Muscle of leg (tissue), 11 donors: ENCODE measurements around the gene EPS8L1. TPM values are rescaled to one million over a fixed set of nuclear protein-coding genes. Genes with fewer than 3 reads are reported as not detected.

Experiments used
- DNase-seq: peaks from one replicate; pipeline ENCODE4 v3.0.0; 2013
- H3K27ac ChIP-seq: one replicate; pipeline ENCODE4 v1.5.1; 2013; ENCODE audit warnings: mild to moderate bottlenecking, low read length, control low read depth
- H3K27me3 ChIP-seq: one replicate; pipeline ENCODE4 v1.6.1; 2013; ENCODE audit warnings: low read length; ENCODE audit not compliant: control insufficient read depth, insufficient read depth
- H3K36me3 ChIP-seq: one replicate; pipeline ENCODE4 v1.6.1; 2013; ENCODE audit warnings: low read length; ENCODE audit not compliant: control insufficient read depth, insufficient read depth
- H3K4me1 ChIP-seq: one replicate; pipeline ENCODE4 v1.6.1; 2013; ENCODE audit warnings: low read length; ENCODE audit not compliant: control insufficient read depth, insufficient read depth
- H3K4me3 ChIP-seq: one replicate; pipeline ENCODE4 v1.5.1; 2013; ENCODE audit warnings: low read length, control low read depth
- H3K9me3 ChIP-seq: replicated peaks from 2 replicates; pipeline ENCODE4 v1.6.1; 2013; ENCODE audit warnings: low read depth, low read length; ENCODE audit not compliant: control insufficient read depth
- WGBS: methylation state at CpG from one replicate; pipeline ENCODE4 v1.1.5; 2013; ENCODE audit warnings: missing lambda C conversion rate; ENCODE audit not compliant: insufficient coverage; 5-methylcytosine and 5-hydroxymethylcytosine counted together
- polyA plus RNA-seq, 8 donors: library from polyadenylated mRNA; unstranded; fragments of 120-200 nt; gene quantifications; one replicate each; pipeline versions ENCODE4 v1.2.1 to v1.2.3, GENCODE V29; 2013; ENCODE audit warnings: inconsistent platforms in 1 of 8, low replicate concordance in 1 of 8; ENCODE audit not compliant: insufficient read length in 8 of 8, insufficient read depth in 1 of 8
- total RNA-seq: library from RNA; stranded (reverse); fragments of 120-200 nt; gene quantifications from one replicate; pipeline ENCODE4 v1.2.4, GENCODE V29; 2013

Gene EPS8L1
- total and polyA plus RNA-seq, 9 donors: 2.0 to 8.4 (median 3.3) TPM

DNA sequence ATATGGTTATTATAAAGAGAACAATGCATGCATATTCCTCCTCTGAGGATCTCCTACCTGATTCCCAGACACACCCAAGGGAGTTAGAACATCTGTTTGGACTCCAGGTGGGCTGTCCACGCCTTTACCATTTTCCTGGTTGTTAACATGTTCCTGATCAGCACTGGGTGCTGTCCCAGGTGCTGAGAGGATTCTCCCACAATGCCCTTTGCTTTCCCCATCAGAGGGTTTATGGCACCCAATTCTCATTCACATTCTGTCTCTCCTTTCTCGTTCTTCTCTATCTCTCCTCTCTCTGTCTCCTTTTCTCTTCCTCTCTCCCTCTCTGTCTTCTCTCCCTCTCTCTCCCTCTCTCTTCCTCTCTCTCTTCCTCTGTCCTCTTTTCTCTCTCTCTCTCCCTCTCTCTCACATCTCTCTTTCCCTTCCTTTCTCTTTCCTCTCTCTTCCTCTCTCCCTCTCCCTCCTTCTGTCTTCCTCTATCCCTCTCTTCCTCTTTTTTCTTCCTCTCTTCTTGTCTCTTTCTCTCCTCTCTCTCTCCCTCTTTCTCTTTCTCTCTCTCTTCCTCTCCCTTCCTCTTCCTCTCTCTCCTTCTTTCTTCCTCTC, 9.5 kb upstream of the EPS8L1 start:
- H3K27ac ChIP-seq: no peak overlapping the region
- 14% methylated on average over 2 of the region's 2 CpGs for WGBS
- peaks cover 42% of the 10 kb centered on the region for H3K27me3 ChIP-seq
- no peaks in the 10 kb centered on the region for H3K36me3 ChIP-seq
- no peak overlapping the region for H3K4me3 ChIP-seq
- peaks cover 2% of the 10 kb centered on the region for H3K9me3 ChIP-seq
- H3K4me1 ChIP-seq: peaks cover 16% of the 10 kb centered on the region
- no peak for DNase-seq

GRCh38 chr19:55067869-55068268, 7.8 kb upstream of the EPS8L1 start:
- H3K27ac ChIP-seq: no peak overlapping the region
- H3K36me3 ChIP-seq: no peaks in the 10 kb centered on the region
- DNase-seq: no peak
- 0% methylated on average over 1 of the region's 3 CpGs for WGBS
- no peak overlapping the region for H3K4me3 ChIP-seq
- peaks cover 2% of the 10 kb centered on the region for H3K9me3 ChIP-seq
- H3K27me3 ChIP-seq: peaks cover 46% of the 10 kb centered on the region
- H3K4me1 ChIP-seq: peaks cover 18% of the 10 kb centered on the region

DNA sequence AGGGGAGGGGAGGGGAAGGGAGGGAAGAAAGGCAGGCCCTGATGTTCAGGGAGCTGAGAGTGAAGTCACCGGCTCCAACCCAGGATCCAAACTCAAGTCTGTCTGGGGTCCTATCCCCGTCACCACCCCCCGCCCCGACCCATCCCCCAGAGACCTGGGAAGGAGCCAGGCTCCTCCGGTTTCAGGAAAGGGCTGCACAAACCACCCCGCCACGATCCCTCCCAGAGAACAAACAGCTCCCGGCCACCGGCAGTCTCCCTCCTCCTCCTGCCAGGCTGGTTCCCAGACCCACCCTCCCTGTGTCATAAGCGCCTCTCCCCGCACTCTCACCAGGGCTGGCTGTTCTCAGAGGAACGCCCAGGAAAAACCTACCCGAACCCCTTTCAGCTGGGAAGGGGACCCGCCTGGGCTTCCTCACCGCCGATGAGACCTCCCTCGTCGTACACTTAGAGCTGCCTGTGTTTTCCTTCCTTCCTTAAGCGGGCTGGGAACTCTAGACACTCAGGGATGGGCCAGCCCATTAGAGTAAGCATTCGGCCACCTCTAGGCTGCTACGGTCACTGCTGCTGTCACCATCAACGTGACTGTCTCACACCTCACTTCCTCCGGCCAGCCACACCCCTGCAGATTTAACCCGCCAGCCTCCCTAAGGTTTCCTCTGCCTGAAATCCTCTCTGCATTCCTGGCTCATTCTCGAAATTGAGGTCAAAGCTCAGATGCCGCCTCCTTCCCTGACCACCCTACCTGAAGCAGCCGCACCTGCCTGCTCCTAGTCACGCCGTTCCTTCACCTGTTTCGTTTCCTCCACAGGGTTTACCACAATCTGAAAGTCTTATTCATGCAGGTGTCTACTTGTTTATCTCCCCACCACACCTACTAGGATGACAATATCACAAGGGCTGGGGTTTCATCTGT, 6.5 kb upstream of the EPS8L1 start:
- Histone ChIP-seq H3K27ac (no peak overlapping the region), H3K27me3 (peaks cover 47% of the 10 kb centered on the region), H3K4me3 (peak overlapping the region; percentile 8), H3K4me1 (peaks cover 18% of the 10 kb centered on the region), H3K36me3 (no peaks in the 10 kb centered on the region), H3K9me3 (peaks cover 2% of the 10 kb centered on the region)
- DNase-seq: no peak
- WGBS: 6% methylated on average over 26 of the region's 30 CpGs

GRCh38 chr19:55069865-55070197, 5.8 kb upstream of the EPS8L1 start:
- Histone ChIP-seq H3K4me1 (peaks cover 18% of the 10 kb centered on the region), H3K36me3 (no peaks in the 10 kb centered on the region), H3K27me3 (peaks cover 48% of the 10 kb centered on the region), H3K9me3 (peaks cover 2% of the 10 kb centered on the region), H3K4me3 (no peak overlapping the region), H3K27ac (no peak overlapping the region)
- DNase-seq: no peak
- WGBS: no CpG with 5 or more reads among the region's 2 CpGs

DNA sequence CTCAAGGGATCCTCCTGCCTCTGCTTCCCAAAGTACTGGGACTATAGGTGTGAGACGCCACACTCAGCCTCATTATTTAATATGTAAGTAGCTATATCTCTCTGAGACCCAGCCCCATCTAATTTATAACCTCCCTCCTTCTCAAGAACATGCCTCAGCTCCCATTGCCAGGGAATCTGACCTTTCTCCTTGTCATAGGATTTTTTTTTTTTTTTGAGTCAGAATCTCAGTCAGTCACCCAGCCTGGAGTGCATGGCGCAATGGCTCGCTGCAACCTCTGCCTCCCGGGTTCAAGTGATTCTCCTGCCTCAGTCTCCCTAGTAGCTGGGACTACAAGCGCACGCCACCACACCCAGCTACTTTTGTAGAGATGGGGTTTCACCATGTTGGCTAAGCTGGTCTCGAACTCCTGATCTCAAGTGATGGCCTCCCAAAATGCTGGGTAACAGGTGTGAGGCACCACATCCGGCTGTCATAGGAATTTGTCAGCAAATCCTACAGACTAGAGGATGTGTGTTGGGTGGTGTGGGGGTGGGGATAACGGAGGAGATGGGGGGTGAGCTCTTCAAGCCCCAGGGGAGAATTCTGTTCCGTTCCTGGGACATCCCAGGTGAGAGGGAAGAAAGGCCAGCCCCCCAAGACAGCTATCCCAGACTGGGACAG, 5.1 kb upstream of the EPS8L1 start:
- no peaks in the 10 kb centered on the region for H3K36me3 ChIP-seq
- peaks cover 2% of the 10 kb centered on the region for H3K9me3 ChIP-seq
- no peak overlapping the region for H3K4me3 ChIP-seq
- peaks cover 18% of the 10 kb centered on the region for H3K4me1 ChIP-seq
- no peak overlapping the region for H3K27ac ChIP-seq
- H3K27me3 ChIP-seq: peaks cover 48% of the 10 kb centered on the region
- no peak for DNase-seq
- 85% methylated on average over 6 of the region's 10 CpGs for WGBS

DNA sequence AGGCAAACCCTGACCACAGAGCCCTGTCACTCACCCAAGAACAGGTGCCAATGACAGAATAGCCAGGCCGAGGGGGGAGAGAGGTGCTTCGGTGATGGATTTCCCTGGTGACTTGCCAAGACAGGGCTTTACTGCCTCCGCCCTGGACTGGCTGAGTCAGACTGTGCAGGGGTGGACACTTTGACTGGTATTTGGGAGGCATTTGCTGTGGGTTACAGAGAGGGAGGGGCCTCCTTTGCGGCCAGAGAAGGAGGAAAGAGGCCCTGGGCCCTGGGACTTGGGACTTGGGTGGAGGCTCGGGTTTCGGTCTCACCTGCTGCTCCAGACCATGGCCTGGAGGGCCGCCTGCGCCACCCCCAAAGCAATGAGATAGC, 4.6 kb upstream of the EPS8L1 start:
- WGBS: 27% methylated on average over 7 of the region's 8 CpGs
- H3K27ac ChIP-seq: peak overlapping the region; percentile 20
- peaks cover 18% of the 10 kb centered on the region for H3K4me1 ChIP-seq
- H3K9me3 ChIP-seq: peaks cover 2% of the 10 kb centered on the region
- no peaks in the 10 kb centered on the region for H3K36me3 ChIP-seq
- peaks cover 48% of the 10 kb centered on the region for H3K27me3 ChIP-seq
- DNase-seq: peak; percentile 74
- no peak overlapping the region for H3K4me3 ChIP-seq

DNA sequence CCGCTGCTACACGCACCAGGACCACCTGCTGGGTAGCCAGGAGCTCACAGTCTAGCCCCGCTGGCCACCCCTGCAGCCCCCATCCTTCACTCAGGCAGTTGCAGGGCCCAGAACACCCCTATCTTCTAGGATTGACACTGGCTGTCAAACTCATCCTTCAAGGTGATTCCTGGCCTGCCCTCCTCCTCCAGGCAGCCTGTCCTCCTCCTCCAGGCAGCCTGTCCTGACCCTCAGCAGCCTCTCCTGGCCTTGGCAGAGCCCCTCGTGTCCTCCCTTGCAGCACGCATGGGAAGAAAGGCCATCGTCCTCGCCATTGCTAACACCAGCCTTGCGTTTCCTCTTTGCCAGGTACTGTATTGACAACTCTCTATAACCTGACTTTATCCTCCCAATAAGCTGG, 3.8 kb upstream of the EPS8L1 start:
- Histone ChIP-seq H3K27ac (no peak overlapping the region), H3K36me3 (no peaks in the 10 kb centered on the region), H3K4me3 (no peak overlapping the region), H3K27me3 (peaks cover 52% of the 10 kb centered on the region), H3K9me3 (peaks cover 2% of the 10 kb centered on the region), H3K4me1 (peaks cover 18% of the 10 kb centered on the region)
- DNase-seq: no peak
- WGBS: 25% methylated on average over 4 of the region's 8 CpGs

GRCh38 chr19:55076321-55076720, 652 bp downstream of the EPS8L1 start:
- DNase-seq: no peak
- WGBS: 62% methylated on average over 11 of the region's 12 CpGs
- H3K27me3 ChIP-seq: peaks cover 50% of the 10 kb centered on the region
- peaks cover 23% of the 10 kb centered on the region for H3K4me1 ChIP-seq
- H3K36me3 ChIP-seq: no peaks in the 10 kb centered on the region
- H3K27ac ChIP-seq: no peak overlapping the region
- H3K4me3 ChIP-seq: no peak overlapping the region
- no peaks in the 10 kb centered on the region for H3K9me3 ChIP-seq

- WGBS: 60% methylated on average over 1 of the region's 2 CpGs
- Histone ChIP-seq H3K4me3 (no peak overlapping the region), H3K27me3 (peaks cover 55% of the 10 kb centered on the region), H3K9me3 (no peaks in the 10 kb centered on the region), H3K27ac (no peak overlapping the region), H3K4me1 (peaks cover 24% of the 10 kb centered on the region), H3K36me3 (no peaks in the 10 kb centered on the region)
- DNase-seq: no peak
Measured at GRCh38 chr19:55077106-55077505, 1.4 kb downstream of the EPS8L1 start.

- Histone ChIP-seq H3K27me3 (peaks cover 74% of the 10 kb centered on the region), H3K4me1 (peaks cover 34% of the 10 kb centered on the region), H3K27ac (no peak overlapping the region), H3K9me3 (peaks cover 2% of the 10 kb centered on the region), H3K4me3 (no peak overlapping the region), H3K36me3 (no peaks in the 10 kb centered on the region)
- no peak for DNase-seq
- WGBS: 75% methylated on average over 4 of the region's 5 CpGs
Measured at GRCh38 chr19:55078996-55079395, 3.3 kb downstream of the EPS8L1 start.
